Measurements from ENCODE around the gene CAP2.
"Not testable (repeated sequence)": the region's sequence is repeated elsewhere in the genome, so short reads cannot be mapped to it uniquely, and the experiment has no call there.

CAP2 gene

GRCh38 chr6:17542243-17542642 is 148.8 kb downstream of the CAP2 start (continued):
- TF ChIP-seq POU6F1 (CRISPR knock-in tag; IDR thresholded peaks at IDR 0.05; ENCODE audit: borderline replicate concordance, low read depth): no peak
- TF ChIP-seq, protein P1, sequence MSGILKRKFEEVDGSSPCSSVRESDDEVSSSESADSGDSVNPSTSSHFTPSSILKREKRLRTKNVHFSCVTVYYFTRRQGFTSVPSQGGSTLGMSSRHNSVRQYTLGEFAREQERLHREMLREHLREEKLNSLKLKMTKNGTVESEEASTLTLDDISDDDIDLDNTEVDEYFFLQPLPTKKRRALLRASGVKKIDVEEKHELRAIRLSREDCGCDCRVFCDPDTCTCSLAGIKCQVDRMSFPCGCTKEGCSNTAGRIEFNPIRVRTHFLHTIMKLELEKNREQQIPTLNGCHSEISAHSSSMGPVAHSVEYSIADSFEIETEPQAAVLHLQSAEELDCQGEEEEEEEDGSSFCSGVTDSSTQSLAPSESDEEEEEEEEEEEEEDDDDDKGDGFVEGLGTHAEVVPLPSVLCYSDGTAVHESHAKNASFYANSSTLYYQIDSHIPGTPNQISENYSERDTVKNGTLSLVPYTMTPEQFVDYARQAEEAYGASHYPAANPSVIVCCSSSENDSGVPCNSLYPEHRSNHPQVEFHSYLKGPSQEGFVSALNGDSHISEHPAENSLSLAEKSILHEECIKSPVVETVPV (CRISPR knock-in tag; IDR thresholded peaks at IDR 0.05): no peak
- no peak for TF ChIP-seq ESRRG (CRISPR knock-in tag; IDR thresholded peaks at IDR 0.05)
- no peak for TF ChIP-seq ZNF70 (CRISPR knock-in tag; IDR thresholded peaks at IDR 0.05)
- no peak for TF ChIP-seq OSR1 (CRISPR knock-in tag; IDR thresholded peaks at IDR 0.05)
- TF ChIP-seq TOX (CRISPR knock-in tag; IDR thresholded peaks at IDR 0.05; ENCODE audit: borderline replicate concordance): no peak
- no peak for TF ChIP-seq ARNTL (CRISPR knock-in tag; IDR thresholded peaks at IDR 0.05; ENCODE audit: borderline replicate concordance, low read depth)
- no peak for TF ChIP-seq CSDC2 (CRISPR knock-in tag; IDR thresholded peaks at IDR 0.05)
- TF ChIP-seq TCF4 (CRISPR knock-in tag; IDR thresholded peaks at IDR 0.05; ENCODE audit: borderline replicate concordance): no peak
- TF ChIP-seq ZC3H10 (CRISPR knock-in tag; IDR thresholded peaks at IDR 0.05): no peak

DNA sequence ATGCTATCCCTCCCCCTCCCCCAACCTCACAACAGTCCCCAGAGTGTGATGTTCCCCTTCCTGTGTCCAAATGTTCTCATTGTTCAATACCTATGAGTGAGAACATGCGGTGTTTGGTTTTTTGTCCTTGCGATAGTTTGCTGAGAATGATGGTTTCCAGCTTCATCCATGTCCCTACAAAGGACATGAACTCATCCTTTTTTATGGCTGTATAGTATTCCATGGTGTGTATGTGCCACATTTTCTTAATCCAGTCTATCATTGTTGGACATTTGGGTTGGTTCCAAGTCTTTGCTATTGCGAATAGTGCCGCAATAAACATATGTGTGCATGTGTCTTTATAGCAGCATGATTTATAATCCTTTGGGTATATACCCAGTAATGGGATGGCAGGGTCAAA is 152.3 kb downstream of the CAP2 start:
- ATAC-seq: not testable (repeated sequence)

- TF ChIP-seq ZNF8 (CRISPR knock-in tag; IDR thresholded peaks at IDR 0.05): no peak
- TF ChIP-seq PATZ1 (CRISPR knock-in tag; IDR thresholded peaks at IDR 0.05; ENCODE audit: borderline replicate concordance): no peak
- no peak for TF ChIP-seq ARNTL (CRISPR knock-in tag; IDR thresholded peaks at IDR 0.05; ENCODE audit: borderline replicate concordance, low read depth)
- no peak for TF ChIP-seq ISL1 (CRISPR knock-in tag; IDR thresholded peaks at IDR 0.05)
- no peak for TF ChIP-seq SNAI2 (CRISPR knock-in tag; IDR thresholded peaks at IDR 0.05)
- TF ChIP-seq TCF4 (CRISPR knock-in tag; IDR thresholded peaks at IDR 0.05; ENCODE audit: borderline replicate concordance): no peak
- TF ChIP-seq PPARA (CRISPR knock-in tag; IDR thresholded peaks at IDR 0.05; ENCODE audit: borderline replicate concordance): no peak
- TF ChIP-seq, protein P2, sequence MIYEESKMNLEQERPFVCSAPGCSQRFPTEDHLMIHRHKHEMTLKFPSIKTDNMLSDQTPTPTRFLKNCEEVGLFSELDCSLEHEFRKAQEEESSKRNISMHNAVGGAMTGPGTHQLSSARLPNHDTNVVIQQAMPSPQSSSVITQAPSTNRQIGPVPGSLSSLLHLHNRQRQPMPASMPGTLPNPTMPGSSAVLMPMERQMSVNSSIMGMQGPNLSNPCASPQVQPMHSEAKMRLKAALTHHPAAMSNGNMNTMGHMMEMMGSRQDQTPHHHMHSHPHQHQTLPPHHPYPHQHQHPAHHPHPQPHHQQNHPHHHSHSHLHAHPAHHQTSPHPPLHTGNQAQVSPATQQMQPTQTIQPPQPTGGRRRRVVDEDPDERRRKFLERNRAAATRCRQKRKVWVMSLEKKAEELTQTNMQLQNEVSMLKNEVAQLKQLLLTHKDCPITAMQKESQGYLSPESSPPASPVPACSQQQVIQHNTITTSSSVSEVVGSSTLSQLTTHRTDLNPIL (CRISPR knock-in tag; IDR thresholded peaks at IDR 0.05; ENCODE audit: low read depth): no peak
- no peak for TF ChIP-seq ZNF70 (CRISPR knock-in tag; IDR thresholded peaks at IDR 0.05)
- TF ChIP-seq POU6F1 (CRISPR knock-in tag; IDR thresholded peaks at IDR 0.05; ENCODE audit: borderline replicate concordance, low read depth): no peak
- no peak for TF ChIP-seq ESRRG (CRISPR knock-in tag; IDR thresholded peaks at IDR 0.05)
- TF ChIP-seq, protein P3, sequence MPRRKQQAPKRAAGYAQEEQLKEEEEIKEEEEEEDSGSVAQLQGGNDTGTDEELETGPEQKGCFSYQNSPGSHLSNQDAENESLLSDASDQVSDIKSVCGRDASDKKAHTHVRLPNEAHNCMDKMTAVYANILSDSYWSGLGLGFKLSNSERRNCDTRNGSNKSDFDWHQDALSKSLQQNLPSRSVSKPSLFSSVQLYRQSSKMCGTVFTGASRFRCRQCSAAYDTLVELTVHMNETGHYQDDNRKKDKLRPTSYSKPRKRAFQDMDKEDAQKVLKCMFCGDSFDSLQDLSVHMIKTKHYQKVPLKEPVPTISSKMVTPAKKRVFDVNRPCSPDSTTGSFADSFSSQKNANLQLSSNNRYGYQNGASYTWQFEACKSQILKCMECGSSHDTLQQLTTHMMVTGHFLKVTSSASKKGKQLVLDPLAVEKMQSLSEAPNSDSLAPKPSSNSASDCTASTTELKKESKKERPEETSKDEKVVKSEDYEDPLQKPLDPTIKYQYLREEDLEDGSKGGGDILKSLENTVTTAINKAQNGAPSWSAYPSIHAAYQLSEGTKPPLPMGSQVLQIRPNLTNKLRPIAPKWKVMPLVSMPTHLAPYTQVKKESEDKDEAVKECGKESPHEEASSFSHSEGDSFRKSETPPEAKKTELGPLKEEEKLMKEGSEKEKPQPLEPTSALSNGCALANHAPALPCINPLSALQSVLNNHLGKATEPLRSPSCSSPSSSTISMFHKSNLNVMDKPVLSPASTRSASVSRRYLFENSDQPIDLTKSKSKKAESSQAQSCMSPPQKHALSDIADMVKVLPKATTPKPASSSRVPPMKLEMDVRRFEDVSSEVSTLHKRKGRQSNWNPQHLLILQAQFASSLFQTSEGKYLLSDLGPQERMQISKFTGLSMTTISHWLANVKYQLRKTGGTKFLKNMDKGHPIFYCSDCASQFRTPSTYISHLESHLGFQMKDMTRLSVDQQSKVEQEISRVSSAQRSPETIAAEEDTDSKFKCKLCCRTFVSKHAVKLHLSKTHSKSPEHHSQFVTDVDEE (CRISPR knock-in tag; IDR thresholded peaks at IDR 0.05): no peak
- TF ChIP-seq ZNF565 (CRISPR knock-in tag; conservative IDR thresholded peaks at IDR 0.05; ENCODE audit: low read depth): no peak
- no peak for TF ChIP-seq ZC3H10 (CRISPR knock-in tag; IDR thresholded peaks at IDR 0.05)
- no peak for TF ChIP-seq ZFP3 (CRISPR knock-in tag; IDR thresholded peaks at IDR 0.05)
- no peak for TF ChIP-seq TOX (CRISPR knock-in tag; IDR thresholded peaks at IDR 0.05; ENCODE audit: borderline replicate concordance)
- TF ChIP-seq BACH2 (CRISPR knock-in tag; IDR thresholded peaks at IDR 0.05; ENCODE audit: borderline replicate concordance): no peak
- no peak for TF ChIP-seq GLIS3 (CRISPR knock-in tag; IDR thresholded peaks at IDR 0.05)
- TF ChIP-seq, protein P1 (CRISPR knock-in tag; IDR thresholded peaks at IDR 0.05): no peak
- no peak for TF ChIP-seq ZFP30 (CRISPR knock-in tag; IDR thresholded peaks at IDR 0.05)
- ATAC-seq: no peak
Observed at GRCh38 chr6:17551383-17551958, 158.1 kb downstream of the CAP2 start.
